T-helper 1 cell treated with Interleukin-12 subunit alpha and Interleukin-12 subunit beta and Interleukin-4 antibody, amounts not matched to agents 30 μg/mL and 1 μg/mL, for 36 hours (primary cell): Measurements from ENCODE around the gene COL4A1.

Source experiments
- H3K27ac Mint-ChIP-seq: one replicate; pipeline ENCODE4 v1.8.0; 2021; ENCODE audit warnings: mild to moderate bottlenecking, mixed read lengths
- H3K27me3 Mint-ChIP-seq: one replicate; pipeline ENCODE4 v1.8.0; 2021; ENCODE audit warnings: low read depth, mixed read lengths
- H3K36me3 Mint-ChIP-seq: one replicate; pipeline ENCODE4 v1.8.0; 2021; ENCODE audit warnings: low read depth, mixed read lengths
- H3K4me1 Mint-ChIP-seq: one replicate; pipeline ENCODE4 v1.8.0; 2021; ENCODE audit warnings: low read depth, mixed read lengths
- H3K4me3 Mint-ChIP-seq: one replicate; pipeline ENCODE4 v1.8.0; 2021; ENCODE audit warnings: mild to moderate bottlenecking, moderate library complexity, mixed read lengths
- H3K9me3 Mint-ChIP-seq: one replicate; pipeline ENCODE4 v1.8.0; 2021; ENCODE audit warnings: mixed read lengths

Gene COL4A1

GRCh38 chr13:110239280-110240125, 67.5 kb downstream of the COL4A1 start:
- H3K36me3 Mint-ChIP-seq: no peaks in the 10 kb centered on the region

GRCh38 chr13:110238818-110239195, 68.2 kb downstream of the COL4A1 start:
- H3K4me1 Mint-ChIP-seq: no peaks in the 10 kb centered on the region
- H3K27me3 Mint-ChIP-seq: peaks cover 19% of the 10 kb centered on the region
- no peaks in the 10 kb centered on the region for H3K9me3 Mint-ChIP-seq
- no peak overlapping the region for H3K4me3 Mint-ChIP-seq
- H3K27ac Mint-ChIP-seq: no peak overlapping the region
- no peaks in the 10 kb centered on the region for H3K36me3 Mint-ChIP-seq

More at GRCh38 chr13:110239280-110240125, 67.5 kb downstream of the COL4A1 start:
- Mint-ChIP-seq H3K27me3 (peaks cover 19% of the 10 kb centered on the region), H3K4me1 (no peaks in the 10 kb centered on the region), H3K9me3 (no peaks in the 10 kb centered on the region), H3K4me3 (no peak overlapping the region), H3K27ac (no peak overlapping the region)

GRCh38 chr13:110237875-110238817, 68.8 kb downstream of the COL4A1 start:
- H3K9me3 Mint-ChIP-seq: no peaks in the 10 kb centered on the region
- no peak overlapping the region for H3K4me3 Mint-ChIP-seq
- no peaks in the 10 kb centered on the region for H3K4me1 Mint-ChIP-seq
- H3K27me3 Mint-ChIP-seq: peaks cover 23% of the 10 kb centered on the region
- no peak overlapping the region for H3K27ac Mint-ChIP-seq
- H3K36me3 Mint-ChIP-seq: no peaks in the 10 kb centered on the region

GRCh38 chr13:110236831-110237261, 70.1 kb downstream of the COL4A1 start:
- Mint-ChIP-seq H3K9me3 (no peaks in the 10 kb centered on the region), H3K4me1 (no peaks in the 10 kb centered on the region), H3K27me3 (peaks cover 29% of the 10 kb centered on the region), H3K4me3 (no peak overlapping the region), H3K27ac (no peak overlapping the region), H3K36me3 (no peaks in the 10 kb centered on the region)

DNA sequence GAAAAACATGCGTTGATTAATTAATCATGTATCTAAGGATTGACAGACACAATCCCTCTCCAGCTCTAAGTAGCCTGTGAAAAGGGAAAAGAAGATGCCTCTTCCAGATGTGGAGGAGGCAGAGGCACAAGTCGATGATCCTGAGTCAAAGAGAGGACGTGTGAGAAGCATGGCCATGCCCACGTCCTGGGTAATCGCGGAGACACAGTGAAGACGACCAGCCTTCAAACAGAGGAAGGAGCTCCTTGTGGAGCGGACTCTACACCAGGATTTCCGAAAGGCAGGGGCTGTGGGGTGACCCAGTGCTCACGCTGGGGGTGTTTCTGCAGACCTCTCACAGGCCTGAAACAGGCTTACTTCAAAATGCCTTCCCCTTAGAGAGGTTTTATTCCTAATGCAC, 70.5 kb downstream of the COL4A1 start:
- H3K4me3 Mint-ChIP-seq: no peak overlapping the region
- H3K9me3 Mint-ChIP-seq: no peaks in the 10 kb centered on the region
- H3K27me3 Mint-ChIP-seq: peaks cover 33% of the 10 kb centered on the region
- H3K27ac Mint-ChIP-seq: no peak overlapping the region
- H3K4me1 Mint-ChIP-seq: no peaks in the 10 kb centered on the region
- no peaks in the 10 kb centered on the region for H3K36me3 Mint-ChIP-seq

GRCh38 chr13:110234532-110234931, 72.4 kb downstream of the COL4A1 start:
- H3K4me3 Mint-ChIP-seq: no peak overlapping the region
- no peaks in the 10 kb centered on the region for H3K4me1 Mint-ChIP-seq

GRCh38 chr13:110233951-110234280, 73.0 kb downstream of the COL4A1 start:
- Mint-ChIP-seq H3K36me3 (no peaks in the 10 kb centered on the region), H3K4me3 (no peak overlapping the region), H3K9me3 (no peaks in the 10 kb centered on the region), H3K27ac (no peak overlapping the region), H3K4me1 (no peaks in the 10 kb centered on the region), H3K27me3 (peaks cover 32% of the 10 kb centered on the region)

More at GRCh38 chr13:110234532-110234931, 72.4 kb downstream of the COL4A1 start:
- H3K9me3 Mint-ChIP-seq: no peaks in the 10 kb centered on the region
- H3K27me3 Mint-ChIP-seq: peaks cover 36% of the 10 kb centered on the region
- no peaks in the 10 kb centered on the region for H3K36me3 Mint-ChIP-seq
- H3K27ac Mint-ChIP-seq: no peak overlapping the region

GRCh38 chr13:110233181-110233950, 73.6 kb downstream of the COL4A1 start:
- no peak overlapping the region for H3K4me3 Mint-ChIP-seq
- no peaks in the 10 kb centered on the region for H3K4me1 Mint-ChIP-seq
- no peak overlapping the region for H3K27ac Mint-ChIP-seq
- H3K36me3 Mint-ChIP-seq: no peaks in the 10 kb centered on the region
- H3K9me3 Mint-ChIP-seq: no peaks in the 10 kb centered on the region
- H3K27me3 Mint-ChIP-seq: peaks cover 29% of the 10 kb centered on the region

- Mint-ChIP-seq H3K9me3 (no peaks in the 10 kb centered on the region), H3K4me1 (no peaks in the 10 kb centered on the region), H3K27ac (no peak overlapping the region), H3K27me3 (peaks cover 26% of the 10 kb centered on the region), H3K4me3 (no peak overlapping the region), H3K36me3 (no peaks in the 10 kb centered on the region)
These were observed 74.2 kb downstream of the COL4A1 start for GRCh38 chr13:110232756-110233155.

- Mint-ChIP-seq H3K4me1 (no peaks in the 10 kb centered on the region), H3K27me3 (peaks cover 25% of the 10 kb centered on the region), H3K4me3 (no peak overlapping the region), H3K36me3 (no peaks in the 10 kb centered on the region), H3K9me3 (no peaks in the 10 kb centered on the region), H3K27ac (no peak overlapping the region)
These were observed 74.8 kb downstream of the COL4A1 start for GRCh38 chr13:110232142-110232541.

- Mint-ChIP-seq H3K4me3 (no peak overlapping the region), H3K4me1 (no peaks in the 10 kb centered on the region), H3K36me3 (no peaks in the 10 kb centered on the region), H3K27ac (no peak overlapping the region), H3K9me3 (no peaks in the 10 kb centered on the region), H3K27me3 (peaks cover 25% of the 10 kb centered on the region)
These were observed 75.5 kb downstream of the COL4A1 start for GRCh38 chr13:110231348-110232047.

DNA sequence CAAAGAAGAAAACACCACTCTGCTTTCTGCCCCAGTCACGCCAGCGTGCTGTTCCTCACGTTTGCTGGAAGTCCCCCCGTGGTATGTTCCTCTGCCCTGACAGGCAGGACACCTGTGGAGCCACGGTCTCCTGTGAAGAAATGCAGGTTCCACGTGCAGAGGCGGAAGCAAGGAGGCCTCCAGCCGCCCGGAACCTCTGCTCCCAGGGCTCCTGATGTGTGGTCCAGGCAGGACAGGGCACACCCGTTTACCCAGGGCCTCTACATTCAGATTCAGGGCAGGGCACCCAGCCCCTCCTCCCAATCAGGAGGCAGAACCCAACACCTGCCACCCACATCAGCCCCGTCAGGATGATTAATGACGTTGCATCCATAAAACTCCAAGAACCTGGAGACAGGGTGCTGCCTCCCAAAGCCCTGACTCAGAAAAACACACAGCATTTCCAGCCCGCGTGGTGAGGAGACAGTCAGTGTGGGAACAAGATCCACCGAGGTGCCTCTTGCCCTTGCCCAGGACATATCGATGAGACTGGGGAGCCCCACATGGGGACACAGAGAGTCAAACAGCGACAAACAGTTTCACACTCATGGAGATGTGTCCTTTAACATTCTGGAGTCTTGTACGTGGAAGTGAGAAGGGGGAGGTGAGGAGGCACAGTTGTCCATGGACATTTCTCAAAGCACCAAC, 76.2 kb downstream of the COL4A1 start:
- H3K4me3 Mint-ChIP-seq: no peak overlapping the region
- no peak overlapping the region for H3K27ac Mint-ChIP-seq
- no peaks in the 10 kb centered on the region for H3K36me3 Mint-ChIP-seq
- H3K27me3 Mint-ChIP-seq: peaks cover 30% of the 10 kb centered on the region
- H3K9me3 Mint-ChIP-seq: no peaks in the 10 kb centered on the region
- H3K4me1 Mint-ChIP-seq: no peaks in the 10 kb centered on the region

GRCh38 chr13:110229905-110230563, 76.9 kb downstream of the COL4A1 start:
- Mint-ChIP-seq H3K4me1 (no peaks in the 10 kb centered on the region), H3K27ac (no peak overlapping the region), H3K36me3 (no peaks in the 10 kb centered on the region), H3K9me3 (no peaks in the 10 kb centered on the region), H3K27me3 (peaks cover 30% of the 10 kb centered on the region), H3K4me3 (no peak overlapping the region)
